ENCODE data around the gene TMPRSS11D. TPM values are rescaled to one million over a fixed set of nuclear protein-coding genes. Genes with fewer than 3 reads are reported as not detected.
A peak's percentile ranks its signal among the peaks of the same experiment; 100 is the strongest.

TMPRSS11D gene
- total and polyA plus RNA-seq, 2 experiments from 2014 or later = 0.27 TPM; not detected in 1

- Histone ChIP-seq H3K36me3 (no peaks in the 10 kb centered on the region), H3K9me3 (ENCODE audit: low read depth) (no peaks in the 10 kb centered on the region), H3K4me1 (ENCODE audit: low read depth) (no peaks in the 10 kb centered on the region), H3K27me3 (no peaks in the 10 kb centered on the region), H3K27ac (no peak overlapping the region), H3K4me3 (no peak overlapping the region)
- TF ChIP-seq, protein P1, sequence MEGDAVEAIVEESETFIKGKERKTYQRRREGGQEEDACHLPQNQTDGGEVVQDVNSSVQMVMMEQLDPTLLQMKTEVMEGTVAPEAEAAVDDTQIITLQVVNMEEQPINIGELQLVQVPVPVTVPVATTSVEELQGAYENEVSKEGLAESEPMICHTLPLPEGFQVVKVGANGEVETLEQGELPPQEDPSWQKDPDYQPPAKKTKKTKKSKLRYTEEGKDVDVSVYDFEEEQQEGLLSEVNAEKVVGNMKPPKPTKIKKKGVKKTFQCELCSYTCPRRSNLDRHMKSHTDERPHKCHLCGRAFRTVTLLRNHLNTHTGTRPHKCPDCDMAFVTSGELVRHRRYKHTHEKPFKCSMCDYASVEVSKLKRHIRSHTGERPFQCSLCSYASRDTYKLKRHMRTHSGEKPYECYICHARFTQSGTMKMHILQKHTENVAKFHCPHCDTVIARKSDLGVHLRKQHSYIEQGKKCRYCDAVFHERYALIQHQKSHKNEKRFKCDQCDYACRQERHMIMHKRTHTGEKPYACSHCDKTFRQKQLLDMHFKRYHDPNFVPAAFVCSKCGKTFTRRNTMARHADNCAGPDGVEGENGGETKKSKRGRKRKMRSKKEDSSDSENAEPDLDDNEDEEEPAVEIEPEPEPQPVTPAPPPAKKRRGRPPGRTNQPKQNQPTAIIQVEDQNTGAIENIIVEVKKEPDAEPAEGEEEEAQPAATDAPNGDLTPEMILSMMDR (IDR thresholded peaks at IDR 0.05; ENCODE audit: low read depth, low read length) = no peak
- no peak for DNase-seq (ENCODE audit: low read depth in 1 of 2, low spot score in 1 of 2)
Measured at GRCh38 chr4:67892253-67892652, 8.5 kb upstream of the TMPRSS11D start.

DNA sequence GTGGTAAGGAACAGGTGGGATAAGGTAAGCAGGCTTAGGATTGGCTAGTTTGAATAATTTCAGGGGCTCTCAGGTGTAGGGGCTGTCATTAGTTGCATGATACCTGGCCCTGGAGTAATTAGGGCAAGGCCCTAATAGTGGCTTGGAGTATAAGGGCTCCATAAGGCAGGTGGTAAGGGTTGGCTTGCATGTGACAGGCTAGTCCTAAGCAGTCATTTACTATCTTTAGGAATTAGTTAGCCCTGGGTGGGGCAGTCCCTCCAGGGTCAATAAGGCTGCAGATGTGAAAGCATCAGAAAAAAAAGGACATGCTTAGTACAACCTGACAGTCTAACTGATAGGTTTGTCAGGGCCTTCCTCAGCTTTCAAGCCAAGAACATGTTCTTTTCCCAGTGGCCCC lies 7.8 kb upstream of the TMPRSS11D start:
- Histone ChIP-seq H3K4me1 (ENCODE audit: low read depth) (no peaks in the 10 kb centered on the region), H3K9me3 (ENCODE audit: low read depth) (no peaks in the 10 kb centered on the region), H3K4me3 (no peak overlapping the region), H3K27me3 (no peaks in the 10 kb centered on the region), H3K36me3 (no peaks in the 10 kb centered on the region), H3K27ac (no peak overlapping the region)
- no peak for DNase-seq (ENCODE audit: low read depth in 1 of 2, low spot score in 1 of 2)
- TF ChIP-seq, protein P1 (IDR thresholded peaks at IDR 0.05; ENCODE audit: low read depth, low read length) = no peak

GRCh38 chr4:67886281-67886680 lies 2.5 kb upstream of the TMPRSS11D start:
- Histone ChIP-seq H3K9me3 (ENCODE audit: low read depth) (no peaks in the 10 kb centered on the region), H3K27me3 (no peaks in the 10 kb centered on the region), H3K4me3 (no peak overlapping the region), H3K27ac (no peak overlapping the region), H3K36me3 (no peaks in the 10 kb centered on the region), H3K4me1 (ENCODE audit: low read depth) (no peaks in the 10 kb centered on the region)
- DNase-seq (ENCODE audit: low read depth in 1 of 2, low spot score in 1 of 2) = peak in 1 of 2 donors; percentile 14
- TF ChIP-seq, protein P1 (IDR thresholded peaks at IDR 0.05; ENCODE audit: low read depth, low read length) = no peak

DNA sequence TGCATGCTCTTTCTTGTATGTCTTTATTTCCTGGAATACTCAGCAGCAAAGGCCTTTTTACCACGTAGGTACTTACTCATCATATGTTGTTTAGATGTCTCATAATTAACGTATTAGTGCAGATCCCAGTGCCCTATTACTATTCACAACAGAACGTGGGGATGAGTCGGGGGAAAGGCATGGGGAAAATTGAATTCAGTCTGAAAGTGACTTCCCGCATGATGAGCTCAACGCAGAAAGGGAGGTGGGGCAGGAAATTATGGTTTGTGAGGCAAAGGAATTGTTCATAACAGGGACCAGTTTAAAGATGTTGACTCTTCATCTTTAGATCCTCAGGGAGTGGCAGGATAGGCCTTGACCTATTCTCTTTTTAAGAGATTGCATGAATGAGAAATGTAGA lies 2.0 kb upstream of the TMPRSS11D start:
- Histone ChIP-seq H3K36me3 (no peaks in the 10 kb centered on the region), H3K9me3 (ENCODE audit: low read depth) (no peaks in the 10 kb centered on the region), H3K4me1 (ENCODE audit: low read depth) (no peaks in the 10 kb centered on the region), H3K4me3 (no peak overlapping the region), H3K27me3 (no peaks in the 10 kb centered on the region), H3K27ac (no peak overlapping the region)
- DNase-seq (ENCODE audit: low read depth in 1 of 2, low spot score in 1 of 2) = peak in 1 of 2 donors; percentile 57
- TF ChIP-seq, protein P1 (IDR thresholded peaks at IDR 0.05; ENCODE audit: low read depth, low read length) = no peak

GRCh38 chr4:67884701-67885100 lies 899 bp upstream of the TMPRSS11D start:
- TF ChIP-seq, protein P1 (IDR thresholded peaks at IDR 0.05; ENCODE audit: low read depth, low read length) = no peak
- Histone ChIP-seq H3K36me3 (no peaks in the 10 kb centered on the region), H3K4me1 (ENCODE audit: low read depth) (no peaks in the 10 kb centered on the region), H3K27ac (no peak overlapping the region), H3K9me3 (ENCODE audit: low read depth) (no peaks in the 10 kb centered on the region), H3K27me3 (no peaks in the 10 kb centered on the region), H3K4me3 (no peak overlapping the region)
- DNase-seq (ENCODE audit: low read depth in 1 of 2, low spot score in 1 of 2) = no peak

GRCh38 chr4:67883458-67883857 lies 344 bp downstream of the TMPRSS11D start:
- Histone ChIP-seq H3K27ac (no peak overlapping the region), H3K4me3 (no peak overlapping the region), H3K9me3 (ENCODE audit: low read depth) (no peaks in the 10 kb centered on the region), H3K27me3 (no peaks in the 10 kb centered on the region), H3K36me3 (no peaks in the 10 kb centered on the region), H3K4me1 (ENCODE audit: low read depth) (no peaks in the 10 kb centered on the region)
- no peak for DNase-seq (ENCODE audit: low read depth in 1 of 2, low spot score in 1 of 2)
- TF ChIP-seq, protein P1 (IDR thresholded peaks at IDR 0.05; ENCODE audit: low read depth, low read length) = no peak

Data from cardiac muscle cell (in vitro differentiated cells and primary cell).